Testis (tissue), 3 donors: ENCODE measurements around the gene CAPNS2. TPM values are rescaled to one million over a fixed set of nuclear protein-coding genes. Genes with fewer than 3 reads are reported as not detected.
"Not testable (repeated sequence)": the region's sequence is repeated elsewhere in the genome, so short reads cannot be mapped to it uniquely, and the experiment has no call there.

Experiments
- DNase-seq: peaks from one replicate; pipeline ENCODE4 v3.0.0-alpha.2; 2019
- H3K27ac ChIP-seq, 2 donors: fragments of 200-600 bp; sonication (generic); one replicate each; pipeline ENCODE4 v1.5.1; 2019
- H3K27me3 ChIP-seq: fragments of 200-600 bp; sonication (generic); one replicate; pipeline ENCODE4 v1.5.1; 2019
- H3K36me3 ChIP-seq: fragments of 200-600 bp; sonication (generic); one replicate; pipeline ENCODE4 v1.5.1; 2017; ENCODE audit warnings: low read depth; ENCODE audit errors: missing control alignments
- H3K4me1 ChIP-seq: fragments of 200-600 bp; sonication (generic); one replicate; pipeline ENCODE4 v1.5.1; 2019
- H3K4me3 ChIP-seq, 2 donors: fragments of 200-600 bp; sonication (generic); one replicate each; pipeline ENCODE4 v1.5.1; 2017 to 2019
- H3K9me3 ChIP-seq: fragments of 200-600 bp; sonication (generic); one replicate; pipeline ENCODE4 v1.5.1; 2017
- CTCF ChIP-seq, 3 experiments: fragments of 450-650 bp in 2 of 3; fragments of 200-600 bp in 1 of 3; sonication (generic) in 1 of 3; IDR thresholded peaks; one replicate each; pipeline ENCODE4 v1.5.1; 2016 to 2019; ENCODE audit warnings: antibody characterized with exemption in 3 of 3, mild to moderate bottlenecking in 2 of 3, moderate library complexity in 1 of 3
- POLR2A ChIP-seq: fragments of 450-650 bp; IDR thresholded peaks from one replicate; pipeline ENCODE4 v1.6.1; 2017; ENCODE audit warnings: antibody characterized with exemption, mild to moderate bottlenecking, moderate library complexity
- WGBS, 2 donors: methylation state at CpG; one replicate each; pipeline ENCODE4 v1.1.5; 2018; 5-methylcytosine and 5-hydroxymethylcytosine counted together
- intact Hi-C: fragments of 100-400 bp; cut with DNase I; formaldehyde crosslinking; loops from one replicate; pipeline ENCODE4 v1.15.1; 2023; ENCODE audit warnings: low total_unique reads
- polyA plus RNA-seq: library from polyadenylated mRNA; stranded (reverse); fragments of 350-450 nt; fragmentation: Illumina TruSeq; extraction: RNeasy Lipid Tissue Mini Kit (QIAGEN cat#74804); gene quantifications from one replicate; pipeline ENCODE4 v1.2.3, GENCODE V29; 2014; ENCODE audit warnings: low read depth, low replicate concordance; ENCODE audit not compliant: insufficient read depth
- total RNA-seq, 2 donors: library from RNA; depleted of rRNA; stranded (reverse); fragments of >200 nt; gene quantifications; one replicate each; pipeline ENCODE4 v1.2.3, GENCODE V29; 2016

Gene CAPNS2
- total and polyA plus RNA-seq, 3 donors from 2014 or later: 0.74 to 1.0 TPM; not detected in 1

DNA sequence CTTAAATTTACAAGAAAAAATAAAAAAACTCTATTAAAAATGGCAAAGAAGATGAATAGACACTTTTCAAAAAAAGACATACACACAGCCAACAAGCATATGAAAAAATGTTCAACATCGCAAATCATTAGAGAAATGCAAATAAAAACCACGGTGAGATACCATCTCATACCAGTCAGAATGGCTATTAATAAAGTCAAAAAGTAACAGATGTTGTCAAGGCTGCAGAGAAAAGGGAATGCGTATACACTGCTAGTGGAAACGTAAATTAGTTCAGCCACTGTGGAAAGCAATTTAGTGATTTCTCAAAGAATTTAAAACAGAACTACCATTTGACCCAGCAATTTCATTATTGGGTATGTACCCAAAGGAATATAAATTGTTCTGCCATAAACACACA lies 31.4 kb downstream of the CAPNS2 start:
- WGBS, 2 donors: 46 to 58% methylated on average over 4 of the region's 4 CpGs
- intact Hi-C loops: no loop called here

GRCh38 chr16:55605754-55606336 lies 39.4 kb downstream of the CAPNS2 start:
- no peak overlapping the region for H3K4me3 ChIP-seq
- 70 to 72% methylated on average over 4 of the region's 4 CpGs for WGBS, 2 donors
- intact Hi-C loops: no loop called here
- no peak overlapping the region for H3K27ac ChIP-seq
- DNase-seq: no peak
- no peaks in the 10 kb centered on the region for H3K27me3 ChIP-seq
- no peaks in the 10 kb centered on the region for H3K36me3 ChIP-seq
- no peak for TF ChIP-seq CTCF (IDR thresholded peaks at IDR 0.05)
- TF ChIP-seq POLR2A: no peak
- no peaks in the 10 kb centered on the region for H3K4me1 ChIP-seq
- H3K9me3 ChIP-seq: no peaks in the 10 kb centered on the region

More for the DNA sequence above, 31.4 kb downstream of the CAPNS2 start:
- H3K27me3 ChIP-seq: no peaks in the 10 kb centered on the region
- no peaks in the 10 kb centered on the region for H3K4me1 ChIP-seq
- no peaks in the 10 kb centered on the region for H3K36me3 ChIP-seq
- TF ChIP-seq CTCF (IDR thresholded peaks at IDR 0.05): no peak
- TF ChIP-seq POLR2A: no peak
- no peak overlapping the region for H3K4me3 ChIP-seq
- no peak for DNase-seq
- no peaks in the 10 kb centered on the region for H3K9me3 ChIP-seq
- H3K27ac ChIP-seq: no peak overlapping the region

DNA sequence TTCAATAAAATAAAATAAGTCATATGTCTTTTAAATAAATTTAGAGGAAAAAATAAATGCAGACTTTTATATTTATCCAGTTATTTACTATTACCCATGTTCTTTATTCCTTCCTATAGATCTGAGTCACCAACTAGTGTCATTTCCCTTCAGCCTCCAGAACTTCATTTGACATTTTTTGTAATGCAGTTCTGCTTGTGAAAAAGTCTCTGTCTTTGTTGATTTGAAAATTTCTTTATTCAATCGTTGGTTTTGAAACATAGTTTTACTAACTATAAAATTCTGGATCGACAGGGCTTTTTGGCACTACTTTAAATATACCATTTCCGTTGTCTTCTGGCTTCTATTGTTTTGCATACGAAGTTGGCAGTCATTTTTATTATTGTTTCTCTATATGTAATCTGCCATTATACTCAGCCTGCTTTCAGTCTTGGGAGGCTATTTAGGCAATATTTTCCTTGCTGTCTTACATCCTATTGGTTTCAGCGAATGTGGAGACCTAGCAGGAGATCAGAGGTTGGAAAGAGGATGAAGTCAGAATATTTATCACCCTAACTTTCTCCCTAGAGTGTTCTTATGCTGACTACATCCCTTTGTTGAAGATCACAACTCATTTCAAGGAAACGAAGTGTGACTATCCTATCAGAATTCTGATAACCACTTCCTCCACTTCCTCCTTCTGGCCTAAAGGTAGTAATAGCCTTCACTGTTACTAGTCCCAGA lies 47.3 kb downstream of the CAPNS2 start:
- WGBS, 2 donors: 69 to 78% methylated on average over 6 of the region's 6 CpGs
- no peaks in the 10 kb centered on the region for H3K36me3 ChIP-seq
- no peaks in the 10 kb centered on the region for H3K27me3 ChIP-seq
- intact Hi-C loops: no loop called here
- no peak overlapping the region for H3K4me3 ChIP-seq
- no peak overlapping the region for H3K27ac ChIP-seq
- no peaks in the 10 kb centered on the region for H3K9me3 ChIP-seq
- TF ChIP-seq CTCF (IDR thresholded peaks at IDR 0.05) (no peak), POLR2A (no peak)
- no peak for DNase-seq
- H3K4me1 ChIP-seq: no peaks in the 10 kb centered on the region

- WGBS, 2 donors: 79 to 85% methylated on average over 3 of the region's 3 CpGs
- Histone ChIP-seq H3K27me3 (no peaks in the 10 kb centered on the region), H3K36me3 (no peaks in the 10 kb centered on the region)
Observed at GRCh38 chr16:55615071-55615470, 48.6 kb downstream of the CAPNS2 start.

DNA sequence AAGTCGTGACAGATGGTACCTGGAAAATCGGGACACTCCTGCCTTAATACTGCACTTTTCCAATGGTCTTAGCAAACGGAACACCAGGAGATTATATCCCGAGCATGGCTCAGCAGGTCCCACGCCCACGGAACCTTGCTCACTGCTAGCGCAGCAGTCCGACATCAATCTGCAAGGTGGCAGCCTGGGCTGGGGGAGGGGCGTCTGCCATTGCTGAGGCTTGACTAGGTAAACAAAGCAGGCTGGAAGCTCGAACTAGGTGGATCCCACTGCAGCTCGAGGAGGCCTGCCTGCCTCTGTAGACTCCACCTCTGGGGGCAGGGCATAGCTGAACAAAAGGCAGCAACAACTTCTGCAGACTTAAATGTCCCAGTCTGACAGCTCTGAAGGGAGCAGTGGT lies 49.2 kb downstream of the CAPNS2 start:
- H3K27ac ChIP-seq, intact Hi-C loops, H3K4me1 ChIP-seq, DNase-seq, H3K27me3 ChIP-seq, H3K36me3 ChIP-seq, H3K9me3 ChIP-seq, H3K4me3 ChIP-seq: not testable (repeated sequence)
- WGBS, 2 donors: 80 to 95% methylated on average over 5 to 6 of the region's 11 CpGs

More at GRCh38 chr16:55615071-55615470, 48.6 kb downstream of the CAPNS2 start:
- intact Hi-C loops: no loop called here
- Histone ChIP-seq H3K27ac (no peak overlapping the region), H3K4me3 (no peak overlapping the region), H3K4me1 (no peaks in the 10 kb centered on the region), H3K9me3 (no peaks in the 10 kb centered on the region)
- DNase-seq: no peak
- no peak for TF ChIP-seq POLR2A
- TF ChIP-seq CTCF (IDR thresholded peaks at IDR 0.05): no peak

Other genes starting within 250 kb of the CAPNS2 start
- under 1 TPM; 0.12 to 0.63 TPM for gene IRX6, start 242.5 kb upstream of the CAPNS2 start, total RNA-seq
- 0.50 TPM for gene IRX6, start 242.5 kb upstream of the CAPNS2 start, polyA plus RNA-seq
- gene MMP2, start 87.5 kb upstream of the CAPNS2 start, total RNA-seq: 100 to 1,000 TPM in 1 of 2 donors, 10 to 100 TPM in 1; 50.9 to 111 TPM
- gene MMP2, start 87.5 kb upstream of the CAPNS2 start, polyA plus RNA-seq: 250 TPM
- gene LPCAT2, start 57.6 kb upstream of the CAPNS2 start, total RNA-seq: 10 to 100 TPM in 1 of 2 donors, 1 to 10 TPM in 1; 6.9 to 12.0 TPM
- 8.5 TPM for gene LPCAT2, start 57.6 kb upstream of the CAPNS2 start, polyA plus RNA-seq
- 1 to 10 TPM; 3.5 to 5.7 TPM for gene SLC6A2, start 89.3 kb downstream of the CAPNS2 start, total RNA-seq
- 16.6 TPM for gene SLC6A2, start 89.3 kb downstream of the CAPNS2 start, polyA plus RNA-seq